Stimulated activated CD4-positive, alpha-beta T cell treated with anti-CD3 and anti-CD28 coated beads, TNF-alpha, amount 100 ng/mL, for 4 hours (primary cell): ENCODE data around the gene IGFALS.

Source experiments
- DNase-seq, 3 experiments: peaks; one replicate each; pipeline ENCODE4 v3.0.0-alpha.2; 2020; ENCODE audit warnings: low read depth in 3 of 3

Gene IGFALS

GRCh38 chr16:1744338-1744840 is 49.1 kb downstream of the IGFALS start:
- DNase-seq = no peak

- no peak for DNase-seq
Observed at GRCh38 chr16:1743376-1744337, 49.8 kb downstream of the IGFALS start.

GRCh38 chr16:1741553-1742165 is 51.8 kb downstream of the IGFALS start:
- no peak for DNase-seq

- DNase-seq = no peak
Observed at GRCh38 chr16:1740781-1741490, 52.6 kb downstream of the IGFALS start.
